Activated CD8-positive, alpha-beta T cell treated with anti-CD3 and anti-CD28 coated beads for 36 hours (primary cell): ENCODE data around the gene ST14. TPM values are rescaled to one million over a fixed set of nuclear protein-coding genes. Genes with fewer than 3 reads are reported as not detected.

Source experiments
- ATAC-seq: fragments of 200-7000 bp; cut with Tn5 transposase; one replicate; pipeline ENCODE4 v1.10.0; 2021; ENCODE audit warnings: mild to moderate bottlenecking, moderate library complexity
- CTCF ChIA-PET: fragments of 350-600 bp; sonication (Branson Sonifier 250); formaldehyde crosslinking; loops from one replicate; lab custom pipeline; 2021; ENCODE audit warnings: antibody characterized with exemption; lab: Charles Lee
- POLR2A ChIA-PET: fragments of 350-600 bp; sonication (Branson Sonifier 250); formaldehyde crosslinking; loops from one replicate; lab custom pipeline; 2021; ENCODE audit warnings: antibody characterized with exemption; lab: Charles Lee
- DNase-seq: peaks from one replicate; pipeline ENCODE4 v3.0.0-alpha.2; 2020
- H3K27ac Mint-ChIP-seq: one replicate; pipeline ENCODE4 v1.8.0; 2021; ENCODE audit warnings: mild to moderate bottlenecking, mixed read lengths
- H3K27me3 Mint-ChIP-seq: one replicate; pipeline ENCODE4 v1.8.0; 2021; ENCODE audit warnings: mixed read lengths
- H3K36me3 Mint-ChIP-seq: one replicate; pipeline ENCODE4 v1.8.0; 2021; ENCODE audit warnings: low read depth, mixed read lengths
- H3K4me1 Mint-ChIP-seq: one replicate; pipeline ENCODE4 v1.8.0; 2021; ENCODE audit warnings: low read depth, mixed read lengths
- H3K4me3 Mint-ChIP-seq: one replicate; pipeline ENCODE4 v1.8.0; 2021; ENCODE audit warnings: mild to moderate bottlenecking, moderate library complexity, mixed read lengths
- H3K9me3 Mint-ChIP-seq: one replicate; pipeline ENCODE4 v1.8.0; 2021; ENCODE audit warnings: mixed read lengths
- intact Hi-C: fragments of 100-400 bp; cut with micrococcal nuclease; formaldehyde crosslinking; loops from one replicate; pipeline ENCODE4 v1.10.0; 2022
- total RNA-seq, 2 experiments: library from RNA; stranded (reverse); gene quantifications; one replicate each; pipeline ENCODE4 v1.2.3, GENCODE V29; 2021
- TF ChIP-seq, protein P1 (sequence below): fragments of 200-600 bp; IDR thresholded peaks from one replicate; pipeline ENCODE4 v1.8.0; 2022; ENCODE audit warnings: antibody characterized with exemption, mild to moderate bottlenecking

The ST14 gene
- total RNA-seq, 2 experiments from 2014 or later, result not detected

DNA sequence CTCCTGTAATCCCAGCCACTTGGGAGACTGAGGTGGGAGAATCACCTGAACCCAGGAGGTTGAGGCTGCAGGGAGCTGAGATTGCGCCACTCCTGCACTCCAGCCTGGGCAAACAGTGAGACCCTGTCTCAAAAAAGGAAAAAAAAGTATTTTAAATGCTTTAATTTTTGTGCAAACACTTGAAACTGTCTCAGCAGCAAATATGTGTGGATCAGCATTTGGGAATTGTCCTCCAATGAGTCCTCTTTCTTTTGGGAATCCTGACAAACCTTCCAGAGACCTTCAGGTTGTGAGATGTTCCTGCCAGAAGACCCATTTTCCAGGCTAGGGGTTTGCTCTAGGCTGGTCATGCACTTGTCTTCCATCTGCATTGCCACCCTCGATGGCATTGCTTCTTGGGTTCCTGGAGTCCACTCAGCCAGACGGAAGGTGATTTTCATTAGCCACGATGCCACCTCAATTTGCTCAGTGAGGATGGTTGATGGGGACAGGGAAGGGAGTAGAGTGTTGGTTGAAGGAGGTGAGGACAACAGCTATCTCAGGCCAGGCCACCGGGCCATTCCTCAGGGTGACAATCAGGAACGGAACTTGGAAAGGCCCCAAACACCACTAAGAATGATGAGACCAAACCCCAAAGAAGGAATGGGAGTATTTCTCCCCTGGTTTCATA, 55.4 kb downstream of the ST14 start:
- H3K4me1 Mint-ChIP-seq, result no peaks in the 10 kb centered on the region
- TF ChIP-seq, protein P1, sequence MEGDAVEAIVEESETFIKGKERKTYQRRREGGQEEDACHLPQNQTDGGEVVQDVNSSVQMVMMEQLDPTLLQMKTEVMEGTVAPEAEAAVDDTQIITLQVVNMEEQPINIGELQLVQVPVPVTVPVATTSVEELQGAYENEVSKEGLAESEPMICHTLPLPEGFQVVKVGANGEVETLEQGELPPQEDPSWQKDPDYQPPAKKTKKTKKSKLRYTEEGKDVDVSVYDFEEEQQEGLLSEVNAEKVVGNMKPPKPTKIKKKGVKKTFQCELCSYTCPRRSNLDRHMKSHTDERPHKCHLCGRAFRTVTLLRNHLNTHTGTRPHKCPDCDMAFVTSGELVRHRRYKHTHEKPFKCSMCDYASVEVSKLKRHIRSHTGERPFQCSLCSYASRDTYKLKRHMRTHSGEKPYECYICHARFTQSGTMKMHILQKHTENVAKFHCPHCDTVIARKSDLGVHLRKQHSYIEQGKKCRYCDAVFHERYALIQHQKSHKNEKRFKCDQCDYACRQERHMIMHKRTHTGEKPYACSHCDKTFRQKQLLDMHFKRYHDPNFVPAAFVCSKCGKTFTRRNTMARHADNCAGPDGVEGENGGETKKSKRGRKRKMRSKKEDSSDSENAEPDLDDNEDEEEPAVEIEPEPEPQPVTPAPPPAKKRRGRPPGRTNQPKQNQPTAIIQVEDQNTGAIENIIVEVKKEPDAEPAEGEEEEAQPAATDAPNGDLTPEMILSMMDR, result no peak
- ATAC-seq, result no peak
- POLR2A ChIA-PET, result no interaction called here
- DNase-seq, result no peak
- H3K36me3 Mint-ChIP-seq, result no peaks in the 10 kb centered on the region
- H3K4me3 Mint-ChIP-seq, result no peak overlapping the region
- H3K9me3 Mint-ChIP-seq, result no peaks in the 10 kb centered on the region
- H3K27me3 Mint-ChIP-seq, result peaks cover 3% of the 10 kb centered on the region
- no peak overlapping the region for H3K27ac Mint-ChIP-seq
- intact Hi-C loops, result loop anchor here (5.0 kb wide), 3 partner anchors 157 to 647 kb away; no protein-coding TSS in a partner anchor
- CTCF ChIA-PET, result no interaction called here

DNA sequence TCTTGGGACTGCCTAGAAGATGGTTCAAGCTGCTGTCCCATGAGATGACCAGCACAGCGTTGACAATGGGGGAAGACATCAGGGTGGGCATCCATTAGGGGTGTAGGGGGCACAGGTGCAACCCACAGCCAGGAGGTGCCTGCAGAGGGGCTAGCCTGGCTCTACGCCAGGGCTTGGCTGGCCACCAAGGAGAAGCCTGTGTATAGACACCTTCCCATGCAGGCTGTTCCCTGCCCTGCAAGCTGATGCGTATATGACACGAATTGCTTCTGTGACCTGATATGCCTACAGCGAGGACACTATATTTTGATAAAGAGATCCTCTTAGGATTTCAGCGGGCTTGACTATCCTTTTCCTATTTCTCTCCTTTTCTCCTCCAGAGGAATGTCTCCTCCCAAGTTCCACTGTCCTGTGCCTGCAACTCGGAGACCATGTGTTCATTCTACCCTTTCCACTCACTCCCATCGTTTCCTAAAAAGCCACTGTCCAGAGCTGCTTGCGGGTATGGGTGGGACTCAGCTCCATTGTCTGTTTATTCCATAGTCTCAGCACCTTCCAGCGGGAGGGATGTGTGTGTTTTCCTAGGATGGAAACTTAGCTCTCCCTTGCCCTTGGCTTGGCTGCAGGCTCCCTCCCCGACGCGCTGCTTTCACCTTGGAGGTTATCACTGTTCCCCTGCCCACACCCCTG, 56.1 kb downstream of the ST14 start:
- H3K27ac Mint-ChIP-seq, result no peak overlapping the region
- no peaks in the 10 kb centered on the region for H3K36me3 Mint-ChIP-seq
- ChIA-PET POLR2A (interaction anchor here (0.7 kb wide), 1 partner anchor 648 kb away, joined by 3 read pairs; no protein-coding TSS in a partner anchor), CTCF (interaction anchor here (1.0 kb wide), 1 partner anchor 37 kb away, joined by 3 read pairs; no protein-coding TSS in a partner anchor)
- intact Hi-C loops, result no loop called here
- TF ChIP-seq, protein P1, result no peak
- DNase-seq (no peak), ATAC-seq (no peak)
- H3K27me3 Mint-ChIP-seq, result peaks cover 3% of the 10 kb centered on the region
- no peaks in the 10 kb centered on the region for H3K4me1 Mint-ChIP-seq
- no peaks in the 10 kb centered on the region for H3K9me3 Mint-ChIP-seq
- H3K4me3 Mint-ChIP-seq, result no peak overlapping the region

DNA sequence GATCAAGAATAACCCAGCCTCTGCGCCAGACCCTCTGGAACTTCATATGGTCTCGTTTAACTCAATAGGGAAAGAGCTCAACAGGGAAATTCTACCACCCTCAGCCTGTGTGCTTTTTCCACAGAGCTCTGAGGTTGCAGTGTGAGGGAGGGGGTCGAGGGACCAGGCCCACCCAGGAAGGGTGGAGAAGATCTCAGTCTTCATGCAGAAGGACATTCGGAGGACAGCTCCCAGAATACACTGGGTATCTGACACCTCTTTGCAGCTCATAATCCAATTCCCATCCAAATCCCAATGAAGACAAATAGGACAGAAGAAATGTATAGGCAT, 56.6 kb downstream of the ST14 start:
- no peaks in the 10 kb centered on the region for H3K36me3 Mint-ChIP-seq
- CTCF ChIA-PET, result interaction anchor here (1.0 kb wide), 1 partner anchor 38 kb away, joined by 3 read pairs; no protein-coding TSS in a partner anchor
- no peaks in the 10 kb centered on the region for H3K4me1 Mint-ChIP-seq
- ATAC-seq (no peak), DNase-seq (no peak)
- H3K27ac Mint-ChIP-seq, result no peak overlapping the region
- TF ChIP-seq, protein P1, result no peak
- H3K27me3 Mint-ChIP-seq, result peaks cover 3% of the 10 kb centered on the region
- H3K4me3 Mint-ChIP-seq, result no peak overlapping the region
- intact Hi-C loops, result no loop called here
- H3K9me3 Mint-ChIP-seq, result no peaks in the 10 kb centered on the region
- POLR2A ChIA-PET, result interaction anchor here (0.7 kb wide), 1 partner anchor 647 kb away, joined by 3 read pairs; no protein-coding TSS in a partner anchor

DNA sequence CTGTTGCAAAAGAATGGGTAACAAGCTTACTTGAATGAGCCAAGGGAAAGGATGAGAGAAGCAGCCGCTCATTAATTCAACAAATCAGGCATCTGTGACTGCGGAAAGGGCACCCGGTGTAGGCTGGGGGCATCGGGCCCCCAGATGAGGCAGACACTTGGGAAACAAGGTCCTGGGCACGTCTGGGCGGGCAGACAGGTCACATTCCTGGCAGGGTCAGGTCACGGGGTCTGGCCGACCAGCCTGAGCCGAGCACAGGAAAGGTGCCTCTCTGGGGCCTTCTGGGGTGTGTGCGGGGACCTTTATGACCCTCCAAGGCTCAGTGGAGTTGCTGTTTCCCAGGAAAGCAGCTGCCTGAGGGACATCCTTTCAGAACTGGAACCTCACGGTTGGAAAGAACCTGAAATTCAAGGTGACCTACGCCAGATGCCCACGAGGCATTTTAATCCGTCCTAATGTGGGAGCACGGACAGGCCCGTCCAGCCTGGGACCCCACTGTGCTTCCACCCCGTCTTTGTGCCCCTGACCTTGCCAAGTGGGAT, 57.1 kb downstream of the ST14 start:
- DNase-seq, result no peak
- H3K27ac Mint-ChIP-seq, result no peak overlapping the region

More for the DNA sequence above, 57.1 kb downstream of the ST14 start:
- TF ChIP-seq, protein P1, result no peak
- no peak overlapping the region for H3K4me3 Mint-ChIP-seq
- no peaks in the 10 kb centered on the region for H3K4me1 Mint-ChIP-seq
- intact Hi-C loops, result no loop called here
- ChIA-PET POLR2A (interaction anchor here (0.6 to 0.7 kb wide), 2 partner anchors 97 to 647 kb away, joined by 3 read pairs; no protein-coding TSS in a partner anchor), CTCF (interaction anchor here (1.0 kb wide), 1 partner anchor 38 kb away, joined by 3 read pairs; no protein-coding TSS in a partner anchor)
- peaks cover 3% of the 10 kb centered on the region for H3K27me3 Mint-ChIP-seq
- no peak for ATAC-seq
- H3K9me3 Mint-ChIP-seq, result no peaks in the 10 kb centered on the region
- no peaks in the 10 kb centered on the region for H3K36me3 Mint-ChIP-seq
